Loucy (cell line): ENCODE results near the gene MEIOB.

ENCODE experiments used
- H2AFZ ChIP-seq: fragments of 200-600 bp; sonication (generic); 2 replicates; pipeline ENCODE4 v1.6.0; 2016; ENCODE audit warnings: antibody characterized with exemption, mild to moderate bottlenecking, low read length, moderate library complexity
- H3F3A ChIP-seq: fragments of 200-600 bp; 2 replicates; pipeline ENCODE4 v1.6.0; 2016; ENCODE audit warnings: antibody characterized with exemption, low read depth, mild to moderate bottlenecking
- H3K27me3 ChIP-seq: fragments of 200-600 bp; sonication (generic); 2 replicates; pipeline ENCODE4 v1.6.1; 2014; ENCODE audit warnings: low read length, mild to moderate bottlenecking; ENCODE audit not compliant: insufficient read depth, poor library complexity, severe bottlenecking
- H3K36me3 ChIP-seq: fragments of 200-600 bp; sonication (generic); 2 replicates; pipeline ENCODE4 v1.6.1; 2016; ENCODE audit warnings: low read length; ENCODE audit not compliant: insufficient read depth
- H3K4me1 ChIP-seq: fragments of 200-600 bp; sonication (generic); 2 replicates; pipeline ENCODE4 v1.5.1; 2014; ENCODE audit warnings: low read length, mild to moderate bottlenecking; ENCODE audit not compliant: insufficient read depth, poor library complexity, severe bottlenecking
- H3K4me2 ChIP-seq: fragments of 200-600 bp; sonication (generic); 2 replicates; pipeline ENCODE4 v1.6.0; 2014; ENCODE audit warnings: antibody characterized with exemption, low read length, low read depth, mild to moderate bottlenecking; ENCODE audit not compliant: poor library complexity, severe bottlenecking
- H3K4me3 ChIP-seq: fragments of 200-600 bp; sonication (generic); 2 replicates; pipeline ENCODE4 v1.5.1; 2014; ENCODE audit warnings: low read length, mild to moderate bottlenecking, mixed read lengths; ENCODE audit not compliant: poor library complexity, severe bottlenecking
- H3K79me2 ChIP-seq: fragments of 200-600 bp; sonication (generic); 2 replicates; pipeline ENCODE4 v1.6.1; 2014; ENCODE audit warnings: low read length; ENCODE audit not compliant: insufficient read depth
- H3K9ac ChIP-seq: fragments of 200-600 bp; sonication (generic); 2 replicates; pipeline ENCODE4 v1.6.0; 2014; ENCODE audit warnings: mild to moderate bottlenecking, low read depth, low read length, moderate library complexity; ENCODE audit not compliant: poor library complexity, severe bottlenecking
- H3K9me2 ChIP-seq: fragments of 200-600 bp; sonication (generic); replicated peaks from 2 replicates; pipeline ENCODE4 v1.6.1; 2016; ENCODE audit warnings: low read depth, low read length, mixed read lengths
- H3K9me3 ChIP-seq: fragments of 200-600 bp; sonication (generic); 2 replicates; pipeline ENCODE4 v1.6.1; 2014; ENCODE audit warnings: mild to moderate bottlenecking, antibody characterized with exemption, low read length, low read depth; ENCODE audit not compliant: insufficient read depth
- H4K20me1 ChIP-seq: fragments of 200-600 bp; sonication (generic); 2 replicates; pipeline ENCODE4 v1.6.0; 2014; ENCODE audit warnings: antibody characterized with exemption, low read length, mild to moderate bottlenecking; ENCODE audit not compliant: insufficient read depth, poor library complexity, severe bottlenecking
- CTCF ChIP-seq: fragments of 200-600 bp; sonication (generic); conservative IDR thresholded peaks from 2 replicates; pipeline ENCODE4 v1.5.1; 2014; ENCODE audit warnings: mild to moderate bottlenecking, antibody characterized with exemption, low read length
- EZH2phosphoT487 ChIP-seq: fragments of 200-600 bp; IDR thresholded peaks from 2 replicates; pipeline ENCODE4 v1.6.1; 2018; ENCODE audit warnings: antibody characterized with exemption, mild to moderate bottlenecking, moderate library complexity, borderline replicate concordance

MEIOB gene

GRCh38 chr16:1787056-1787321, 85.0 kb downstream of the MEIOB start:
- peaks cover 34% of the 10 kb centered on the region for H3K79me2 ChIP-seq
- H3K9me2 ChIP-seq, result no peaks in the 10 kb centered on the region
- H4K20me1 ChIP-seq, result no peaks in the 10 kb centered on the region
- H3K9ac ChIP-seq, result no peak overlapping the region
- no peak overlapping the region for H3K4me3 ChIP-seq
- H3K4me2 ChIP-seq, result no peak overlapping the region
- no peaks in the 10 kb centered on the region for H3K4me1 ChIP-seq
- H3K27me3 ChIP-seq, result no peaks in the 10 kb centered on the region
- no peak for TF ChIP-seq CTCF
- no peak for TF ChIP-seq EZH2phosphoT487
- H2AFZ ChIP-seq, result no peak overlapping the region
- H3F3A ChIP-seq, result no peaks in the 10 kb centered on the region
- H3K9me3 ChIP-seq, result no peaks in the 10 kb centered on the region
- no peaks in the 10 kb centered on the region for H3K36me3 ChIP-seq

DNA sequence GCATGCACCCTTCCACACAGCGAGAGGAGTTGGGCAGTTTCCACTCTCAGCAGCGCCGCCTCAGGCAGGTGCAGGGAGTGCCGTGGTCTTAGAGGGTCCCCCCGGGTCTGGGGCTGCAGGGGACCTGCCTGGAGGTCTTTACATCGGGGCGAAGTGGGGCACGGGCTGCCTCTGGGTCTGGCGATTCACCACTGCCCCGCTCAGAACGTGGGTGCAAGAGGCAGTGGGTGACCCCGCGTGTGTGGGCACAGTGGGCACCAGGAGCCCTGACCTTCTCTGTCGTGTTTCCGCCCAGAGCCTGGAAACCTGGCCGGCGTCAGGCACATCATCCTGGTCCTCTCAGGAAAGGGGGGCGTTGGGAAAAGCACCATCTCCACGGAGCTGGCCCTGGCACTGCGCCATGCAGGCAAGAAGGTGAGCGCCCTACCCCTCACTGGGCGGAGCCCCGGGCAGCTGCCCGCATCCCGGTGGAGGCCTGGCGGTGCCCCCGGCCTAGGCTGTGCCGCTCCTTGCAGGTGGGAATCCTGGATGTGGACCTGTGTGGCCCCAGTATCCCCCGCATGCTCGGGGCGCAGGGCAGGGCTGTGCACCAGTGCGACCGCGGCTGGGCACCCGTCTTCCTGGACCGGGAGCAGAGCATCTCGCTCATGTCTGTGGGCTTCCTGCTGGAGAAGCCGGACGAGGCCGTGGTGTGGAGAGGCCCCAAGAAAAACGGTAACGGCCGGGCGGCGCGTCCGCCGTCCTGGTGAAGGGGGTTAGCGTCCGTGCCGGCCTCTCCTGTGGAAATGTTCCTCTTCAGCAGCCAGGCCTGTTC, 85.5 kb downstream of the MEIOB start:
- Histone ChIP-seq H3K79me2 (peaks cover 40% of the 10 kb centered on the region), H3K4me3 (no peak overlapping the region), H4K20me1 (peaks cover under 1% of the 10 kb centered on the region), H3K4me2 (no peak overlapping the region), H3F3A (no peaks in the 10 kb centered on the region), H3K9me2 (no peaks in the 10 kb centered on the region), H3K36me3 (no peaks in the 10 kb centered on the region), H3K4me1 (no peaks in the 10 kb centered on the region), H3K27me3 (no peaks in the 10 kb centered on the region), H3K9me3 (no peaks in the 10 kb centered on the region), H3K9ac (no peak overlapping the region), H2AFZ (no peak overlapping the region)
- no peak for TF ChIP-seq CTCF
- no peak for TF ChIP-seq EZH2phosphoT487

- Histone ChIP-seq H3K4me1 (no peaks in the 10 kb centered on the region), H3K27me3 (no peaks in the 10 kb centered on the region), H3K36me3 (no peaks in the 10 kb centered on the region), H3K9me2 (no peaks in the 10 kb centered on the region), H3K79me2 (peaks cover 46% of the 10 kb centered on the region), H4K20me1 (peaks cover 4% of the 10 kb centered on the region), H3K4me3 (no peak overlapping the region), H3F3A (no peaks in the 10 kb centered on the region), H3K4me2 (peak overlapping the region; percentile 27), H2AFZ (no peak overlapping the region), H3K9ac (no peak overlapping the region), H3K9me3 (no peaks in the 10 kb centered on the region)
- TF ChIP-seq CTCF, result no peak
- no peak for TF ChIP-seq EZH2phosphoT487
These were observed 86.2 kb downstream of the MEIOB start for GRCh38 chr16:1785846-1786170.
